ENCODE data around the gene C10orf90. TPM values are rescaled to one million over a fixed set of nuclear protein-coding genes. Genes with fewer than 3 reads are reported as not detected.

C10orf90 gene
- total RNA-seq, 1 experiment from 2014 or later, result 0.57 TPM

- DNase-seq (ENCODE audit: low spot score), result no peak
These were observed 121.1 kb downstream of the C10orf90 start for GRCh38 chr10:126549344-126549743.

- no peak for DNase-seq (ENCODE audit: low spot score)
These were observed 125.9 kb downstream of the C10orf90 start for GRCh38 chr10:126544565-126544964.

- no peak for DNase-seq (ENCODE audit: low spot score)
These were observed 131.9 kb downstream of the C10orf90 start for GRCh38 chr10:126538439-126539135.

GRCh38 chr10:126536656-126537055, 133.8 kb downstream of the C10orf90 start:
- DNase-seq (ENCODE audit: low spot score), result no peak

- DNase-seq (ENCODE audit: low spot score), result peak; percentile 5
These were observed 134.3 kb downstream of the C10orf90 start for GRCh38 chr10:126536148-126536547.

GRCh38 chr10:126533644-126534043, 136.8 kb downstream of the C10orf90 start:
- no peak for DNase-seq (ENCODE audit: low spot score)

- no peak for DNase-seq (ENCODE audit: low spot score)
These were observed 142.1 kb downstream of the C10orf90 start for GRCh38 chr10:126528315-126528835.

GRCh38 chr10:126527645-126528314, 142.7 kb downstream of the C10orf90 start:
- DNase-seq (ENCODE audit: low spot score), result no peak

- DNase-seq (ENCODE audit: low spot score), result no peak
These were observed 145.2 kb downstream of the C10orf90 start for GRCh38 chr10:126525326-126525725.

- DNase-seq (ENCODE audit: low spot score), result no peak
These were observed 146.0 kb downstream of the C10orf90 start for GRCh38 chr10:126524526-126524925.

- DNase-seq (ENCODE audit: low spot score), result no peak
These were observed 147.4 kb downstream of the C10orf90 start for GRCh38 chr10:126523071-126523470.

GRCh38 chr10:126521399-126521798, 149.1 kb downstream of the C10orf90 start:
- DNase-seq (ENCODE audit: low spot score), result peak; percentile 30

GRCh38 chr10:126520751-126521317, 149.7 kb downstream of the C10orf90 start:
- DNase-seq (ENCODE audit: low spot score), result no peak

GRCh38 chr10:126519992-126520391, 150.5 kb downstream of the C10orf90 start:
- no peak for DNase-seq (ENCODE audit: low spot score)

GRCh38 chr10:126519185-126519584, 151.3 kb downstream of the C10orf90 start:
- no peak for DNase-seq (ENCODE audit: low spot score)

GRCh38 chr10:126518218-126519080, 152.0 kb downstream of the C10orf90 start:
- no peak for DNase-seq (ENCODE audit: low spot score)

GRCh38 chr10:126516515-126516914, 154.0 kb downstream of the C10orf90 start:
- no peak for DNase-seq (ENCODE audit: low spot score)

- no peak for DNase-seq (ENCODE audit: low spot score)
These were observed 158.5 kb downstream of the C10orf90 start for GRCh38 chr10:126511917-126512479.

GRCh38 chr10:126509182-126509581, 161.3 kb downstream of the C10orf90 start:
- no peak for DNase-seq (ENCODE audit: low spot score)

- no peak for DNase-seq (ENCODE audit: low spot score)
These were observed 161.9 kb downstream of the C10orf90 start for GRCh38 chr10:126508535-126509040.

- no peak for DNase-seq (ENCODE audit: low spot score)
These were observed 165.8 kb downstream of the C10orf90 start for GRCh38 chr10:126504761-126505112.
